K562 (cell line): ENCODE measurements around the gene FARP2. TPM values are rescaled to one million over a fixed set of nuclear protein-coding genes. Genes with fewer than 3 reads are reported as not detected.

Experiments used
- ATAC-seq: fragments of 200-7000 bp; cut with Tn5 transposase; 3 replicates; pipeline ENCODE4 v1.9.1; 2020; ENCODE audit warnings: moderate library complexity
- BruUV-seq: library from RNA; stranded (reverse); fragments of 400-500 nt; replicated peaks from 2 replicates; lab custom pipeline; 2021; lab: Mats Ljungman, UMichigan
- CTCF ChIA-PET: fragments of 300-600 bp; formaldehyde crosslinking; extraction: SDS; loops from one replicate; lab custom pipeline; 2021; ENCODE audit warnings: low intra/inter-chr PET ratio; lab: Yijun Ruan, JAX
- POLR2A ChIA-PET: fragments of 300-600, 350-650 bp; sonication (Branson Sonifier 250); formaldehyde crosslinking; extraction: SDS; loops from one replicate; lab custom pipeline; 2021; ENCODE audit warnings: antibody characterized with exemption, inconsistent platforms; lab: Yijun Ruan, JAX
- DNase-seq, 4 experiments: peaks; one replicate each; pipeline versions ENCODE4 v3.0.0 to v3.0.0-alpha.2; 2011 to 2018; ENCODE audit warnings: low spot score in 3 of 4, mixed read lengths in 3 of 4; ENCODE audit errors: extremely low read depth in 1 of 4
- FAIRE-seq: peaks from 2 replicates; lab custom pipeline; 2011; peaks lifted over from hg19 to GRCh38; lab: Jason Lieb, UNC
- H2AFZ ChIP-seq: 2 replicates; pipeline ENCODE4 v1.6.0; 2011; ENCODE audit warnings: low read depth, low read length, control low read depth, inconsistent platforms
- H3K27ac ChIP-seq: fragments of 200-600 bp; 3 replicates; pipeline ENCODE4 v1.8.0; 2011; ENCODE audit warnings: low read depth, mild to moderate bottlenecking, control low read depth, inconsistent platforms, low read length, moderate library complexity, mixed read lengths; ENCODE audit errors: extremely low read depth
- H3K27me3 ChIP-seq, 2 experiments: fragments of 300-600 bp in 1 of 2; 2 replicates in 1 of 2; 3 replicates in 1 of 2; pipeline versions ENCODE4 v1.6.0 to v1.8.0; 2011; ENCODE audit warnings: inconsistent platforms in 2 of 2, low read length in 2 of 2, mild to moderate bottlenecking in 1 of 2, mixed read lengths in 1 of 2, moderate library complexity in 1 of 2; ENCODE audit not compliant: control insufficient read depth in 2 of 2, insufficient read depth in 2 of 2
- H3K36me3 ChIP-seq: fragments of 300-600 bp; 3 replicates; pipeline ENCODE4 v1.8.0; 2011; ENCODE audit warnings: mild to moderate bottlenecking, low read length, inconsistent platforms; ENCODE audit not compliant: control insufficient read depth, insufficient read depth
- H3K4me1 ChIP-seq, 2 experiments: fragments of 200-600 bp in 1 of 2; replicated peaks in 1 of 2; 2 replicates in 1 of 2; 3 replicates in 1 of 2; pipeline versions ENCODE4 v1.5.1 to v1.8.0; 2011; ENCODE audit warnings: inconsistent platforms in 2 of 2, low read length in 2 of 2, mild to moderate bottlenecking in 1 of 2, mixed read lengths in 1 of 2, moderate library complexity in 1 of 2; ENCODE audit not compliant: control insufficient read depth in 2 of 2, insufficient read depth in 2 of 2
- H3K4me2 ChIP-seq: 2 replicates; pipeline ENCODE4 v1.6.1; 2011; ENCODE audit warnings: low read length, control low read depth, inconsistent platforms, mixed read lengths; ENCODE audit not compliant: insufficient read depth
- H3K4me3 ChIP-seq: fragments of 200-600 bp; sonication (generic), shearing (Covaris generic); 2 replicates; pipeline ENCODE4 v1.5.1; 2016; ENCODE audit warnings: control low read depth, inconsistent platforms
- H3K79me2 ChIP-seq: fragments of 200-600 bp; 3 replicates; pipeline ENCODE4 v1.8.0; 2011; ENCODE audit warnings: low read length, inconsistent platforms; ENCODE audit not compliant: control insufficient read depth, insufficient read depth
- H3K9ac ChIP-seq, 2 experiments: 2 replicates each; pipeline versions ENCODE4 v1.6.0 to v1.6.1; 2011; ENCODE audit warnings: low read depth in 2 of 2, low read length in 2 of 2, control low read depth in 1 of 2, inconsistent platforms in 1 of 2, mild to moderate bottlenecking in 1 of 2, mixed read lengths in 1 of 2; ENCODE audit not compliant: insufficient read depth in 1 of 2
- H3K9me1 ChIP-seq: one replicate; pipeline ENCODE4 v1.6.0; 2011; ENCODE audit warnings: inconsistent platforms, mild to moderate bottlenecking, low read length, moderate library complexity; ENCODE audit not compliant: control insufficient read depth, insufficient read depth
- H3K9me3 ChIP-seq: replicated peaks from 2 replicates; pipeline ENCODE4 v1.5.1; 2011; ENCODE audit warnings: low read depth, low read length, inconsistent platforms; ENCODE audit not compliant: control insufficient read depth, insufficient read depth
- H4K20me1 ChIP-seq: replicated peaks from 2 replicates; pipeline ENCODE4 v1.6.1; 2011; ENCODE audit warnings: low read length, inconsistent platforms, mixed read lengths; ENCODE audit not compliant: control insufficient read depth, insufficient read depth
- BHLHE40 ChIP-seq: IDR thresholded peaks from 2 replicates; pipeline ENCODE4 v1.6.1; 2011; ENCODE audit warnings: low read length, improper control_type of control experiment
- CBX3 ChIP-seq, 2 experiments: IDR thresholded peaks; 1 replicate in 1 of 2; 2 replicates in 1 of 2; pipeline ENCODE4 v1.6.1; 2012; ENCODE audit warnings: inconsistent platforms in 2 of 2, low read length in 2 of 2, borderline replicate concordance in 1 of 2, control low read depth in 1 of 2
- CREM ChIP-seq: IDR thresholded peaks from 2 replicates; pipeline ENCODE4 v1.6.1; 2014; ENCODE audit warnings: antibody characterized with exemption, low read depth
- NELFE ChIP-seq: IDR thresholded peaks from 2 replicates; pipeline ENCODE4 v1.6.1; 2011; ENCODE audit warnings: mild to moderate bottlenecking; ENCODE audit not compliant: insufficient read depth, insufficient read length
- RB1 ChIP-seq: fragments of 450-650 bp; IDR thresholded peaks from 2 replicates; pipeline ENCODE4 v1.6.1; 2017; ENCODE audit warnings: low read depth, mild to moderate bottlenecking
- SIN3B ChIP-seq: fragments of 450-650 bp; IDR thresholded peaks from 2 replicates; pipeline ENCODE4 v1.6.1; 2017; ENCODE audit warnings: low read depth, mild to moderate bottlenecking, moderate library complexity
- TBP ChIP-seq: optimal IDR thresholded peaks from 2 replicates; pipeline ENCODE3; 2011; ENCODE audit warnings: low read depth, low read length, improper control_type of control experiment
- VEZF1 ChIP-seq: fragments of 200-800 bp; sonication (Bioruptor generic); IDR thresholded peaks from 2 replicates; pipeline ENCODE4 v1.6.1; 2017; ENCODE audit warnings: missing genetic modification characterization, missing compliant biosample characterization
- ZNF3 ChIP-seq: fragments of 250-450 bp; sonication (Bioruptor Pico); IDR thresholded peaks from 2 replicates; pipeline ENCODE4 v1.5.0; 2021; ENCODE audit warnings: mild to moderate bottlenecking, moderate library complexity
- WGBS: fragments of 100-300 bp; shearing (Covaris generic); methylation state at CpG from one replicate; pipeline ENCODE4 v1.1.6; 2016; ENCODE audit warnings: low coverage, mixed read lengths; ENCODE audit not compliant: insufficient coverage; ENCODE audit errors: missing lambda C conversion rate; 5-methylcytosine and 5-hydroxymethylcytosine counted together
- in situ Hi-C: fragments of 300-500 bp; cut with MboI; formaldehyde crosslinking; loops from 4 replicates; pipeline ENCODE4 v1.15.0; 2018; ENCODE audit warnings: inconsistent platforms, mixed read lengths
- intact Hi-C: fragments of 100-400 bp; cut with micrococcal nuclease; formaldehyde crosslinking; loops from 2 replicates; pipeline ENCODE4 v1.14.2; 2022
- polyA plus RNA-seq, 8 experiments: library from polyadenylated mRNA; depleted of rRNA in 4 of 8; stranded (reverse) in 5 of 8; unstranded in 3 of 8; fragments of >200 nt; fragmentation: Nextera tagmentation in 2 of 8; fragmentation: Illumina TruSeq in 1 of 8; extraction: Ambion mirVana in 2 of 8; extraction: Trizol in 1 of 8; gene quantifications; 2 replicates each; pipeline versions ENCODE4 v1.2.1 to v1.2.3, GENCODE V29; 2011 to 2014; ENCODE audit warnings: inconsistent platforms in 1 of 8, missing spikeins in 1 of 8
- total RNA-seq, 7 experiments: library from RNA; depleted of rRNA in 6 of 7; stranded (reverse); fragments of >200 nt in 6 of 7; fragmentation: Illumina TruSeq in 2 of 7; extraction: Trizol in 2 of 7; gene quantifications; 2 replicates each; pipeline versions ENCODE4 v1.2.1 to v1.2.3, GENCODE V29; 2011 to 2021; ENCODE audit warnings: low replicate concordance in 1 of 7
- TF ChIP-seq, protein P1 (sequence below): fragments of 250-450 bp; sonication (Bioruptor Pico); IDR thresholded peaks from 2 replicates; pipeline ENCODE4 v1.4.0; 2020; ENCODE audit warnings: mild to moderate bottlenecking, moderate library complexity, borderline replicate concordance

FARP2 gene
- total and polyA plus RNA-seq, 9 of the 15 experiments (the other 6 are each of a cell fraction or from before 2014, with no cell fraction given), result 4.1 to 38.1 (median 21.1) TPM

GRCh38 chr2:241540771-241541561, 184.9 kb downstream of the FARP2 start:
- Histone ChIP-seq H2AFZ (peak overlapping the region; percentile 93), H3K27ac (peak overlapping the region; percentile 16; the same call in 1 of the 3 replicates), H3K9me1 (no peaks in the 10 kb centered on the region), H3K9me3 (no peaks in the 10 kb centered on the region), H3K79me2 (no peaks in the 10 kb centered on the region), H3K9ac (peak overlapping the region; percentile 53 to 91), H3K27me3 (no peaks in the 10 kb centered on the region; a peak in 1 of 5 replicates), H3K4me2 (peak overlapping the region; percentile 76), H3K36me3 (no peaks in the 10 kb centered on the region), H4K20me1 (no peaks in the 10 kb centered on the region), H3K4me3 (peak overlapping the region; percentile 52), H3K4me1 (peaks cover 19 to 49% of the 10 kb centered on the region in 2 experiments)
- ChIA-PET CTCF (no interaction called here), POLR2A (no interaction called here)
- intact Hi-C loops (loop anchor here (2.0 kb wide), 1 partner anchor 32 kb away; the partner anchor contains the start of gene STK25), in situ Hi-C loops (no loop called here)
- 3% methylated on average over 16 of the region's 68 CpGs for WGBS
- FAIRE-seq (no peak), ATAC-seq (peak; percentile 90), DNase-seq (peak; percentile 87 to 99 (median 98))
- BruUV-seq, result TSS peak; percentile 88
- peak; percentile 58; the same call in 1 of the 2 replicates for TF ChIP-seq SIN3B
- peak; percentile 60 for TF ChIP-seq BHLHE40
- TF ChIP-seq, protein P1, sequence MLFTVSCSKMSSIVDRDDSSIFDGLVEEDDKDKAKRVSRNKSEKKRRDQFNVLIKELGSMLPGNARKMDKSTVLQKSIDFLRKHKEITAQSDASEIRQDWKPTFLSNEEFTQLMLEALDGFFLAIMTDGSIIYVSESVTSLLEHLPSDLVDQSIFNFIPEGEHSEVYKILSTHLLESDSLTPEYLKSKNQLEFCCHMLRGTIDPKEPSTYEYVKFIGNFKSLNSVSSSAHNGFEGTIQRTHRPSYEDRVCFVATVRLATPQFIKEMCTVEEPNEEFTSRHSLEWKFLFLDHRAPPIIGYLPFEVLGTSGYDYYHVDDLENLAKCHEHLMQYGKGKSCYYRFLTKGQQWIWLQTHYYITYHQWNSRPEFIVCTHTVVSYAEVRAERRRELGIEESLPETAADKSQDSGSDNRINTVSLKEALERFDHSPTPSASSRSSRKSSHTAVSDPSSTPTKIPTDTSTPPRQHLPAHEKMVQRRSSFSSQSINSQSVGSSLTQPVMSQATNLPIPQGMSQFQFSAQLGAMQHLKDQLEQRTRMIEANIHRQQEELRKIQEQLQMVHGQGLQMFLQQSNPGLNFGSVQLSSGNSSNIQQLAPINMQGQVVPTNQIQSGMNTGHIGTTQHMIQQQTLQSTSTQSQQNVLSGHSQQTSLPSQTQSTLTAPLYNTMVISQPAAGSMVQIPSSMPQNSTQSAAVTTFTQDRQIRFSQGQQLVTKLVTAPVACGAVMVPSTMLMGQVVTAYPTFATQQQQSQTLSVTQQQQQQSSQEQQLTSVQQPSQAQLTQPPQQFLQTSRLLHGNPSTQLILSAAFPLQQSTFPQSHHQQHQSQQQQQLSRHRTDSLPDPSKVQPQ, result no peak
- no peak for TF ChIP-seq ZNF3
- peak; percentile 81 for TF ChIP-seq CREM
- peak; percentile 67 for TF ChIP-seq VEZF1
- peak; percentile 57 for TF ChIP-seq TBP
- TF ChIP-seq CBX3 (IDR thresholded peaks at IDR 0.05; ENCODE audit: borderline replicate concordance in 1 of 2, low read length in 2 of 2), result peak in 1 of 2 experiments; percentile 33; a peak in 1 of 3 replicates
- no peak for TF ChIP-seq NELFE
- TF ChIP-seq RB1, result peak; percentile 57; the same call in 1 of the 2 replicates
